HG03571 (cell line): Measurements from ENCODE around the gene RPL32.
A peak's percentile ranks its signal among the peaks of the same experiment; 100 is the strongest.
"Not testable (repeated sequence)": the region's sequence is repeated elsewhere in the genome, so short reads cannot be mapped to it uniquely, and the experiment has no call there.

ENCODE experiments used
- ATAC-seq: cut with Tn5 transposase; IDR thresholded peaks from one replicate; pipeline ENCODE4 v1.9.1; 2021; ENCODE audit not compliant: unreplicated experiment

RPL32 gene

GRCh38 chr3:12810013-12810780 is 31.2 kb downstream of the RPL32 start:
- peak; percentile 99 for ATAC-seq

GRCh38 chr3:12809435-12809834 is 31.9 kb downstream of the RPL32 start:
- no peak for ATAC-seq

GRCh38 chr3:12809001-12809400 is 32.4 kb downstream of the RPL32 start:
- ATAC-seq: no peak

- no peak for ATAC-seq
Observed at GRCh38 chr3:12808587-12808986, 32.8 kb downstream of the RPL32 start.

- no peak for ATAC-seq
Observed at GRCh38 chr3:12807601-12808359, 33.6 kb downstream of the RPL32 start.

- ATAC-seq: no peak
Observed at GRCh38 chr3:12807066-12807465, 34.3 kb downstream of the RPL32 start.

- ATAC-seq: no peak
Observed at GRCh38 chr3:12803371-12803770, 38.0 kb downstream of the RPL32 start.

GRCh38 chr3:12799525-12800440 is 41.6 kb downstream of the RPL32 start:
- ATAC-seq: no peak

GRCh38 chr3:12798559-12799179 is 42.7 kb downstream of the RPL32 start:
- ATAC-seq: no peak

- ATAC-seq: no peak
Observed at GRCh38 chr3:12797892-12798558, 43.3 kb downstream of the RPL32 start.

- no peak for ATAC-seq
Observed at GRCh38 chr3:12797124-12797891, 44.1 kb downstream of the RPL32 start.

GRCh38 chr3:12796171-12797123 is 44.9 kb downstream of the RPL32 start, which contains the start of gene CAND2:
Gene CAND2 (plus strand): TSS chr3:12796680. CDS start chr3:12796721, 41 bp downstream.
- no peak for ATAC-seq

- ATAC-seq: no peak
Observed at GRCh38 chr3:12793701-12794100, 47.7 kb downstream of the RPL32 start.

GRCh38 chr3:12791430-12791829 is 49.9 kb downstream of the RPL32 start:
- no peak for ATAC-seq

GRCh38 chr3:12787967-12788690 is 53.2 kb downstream of the RPL32 start:
- ATAC-seq: not testable (repeated sequence)

- ATAC-seq: not testable (repeated sequence)
Observed at GRCh38 chr3:12787346-12787745, 54.0 kb downstream of the RPL32 start.

- ATAC-seq: no peak
Observed at GRCh38 chr3:12785096-12785495, 56.3 kb downstream of the RPL32 start.
